ENCODE measurements around the gene APOBEC3A. TPM values are rescaled to one million over a fixed set of nuclear protein-coding genes. Genes with fewer than 3 reads are reported as not detected.

The APOBEC3A gene
- total and polyA plus RNA-seq, 2 of the 4 experiments (the other 2 are of a cell fraction): not detected

- dilution Hi-C loops (cut with HindIII; ENCODE audit: low sequenced_read_pairs, unreplicated experiment): no loop called here
- Histone ChIP-seq H3K4me3 (ENCODE audit: insufficient read depth, low read depth, low read length) (no peak overlapping the region), H3K27me3 (ENCODE audit: control insufficient read depth, insufficient read depth, low read length) (peaks cover 40% of the 10 kb centered on the region), H2BK20ac (ENCODE audit: low read depth, low read length) (no peak overlapping the region), H3K9ac (ENCODE audit: low read depth, low read length) (no peak overlapping the region), H2BK120ac (ENCODE audit: low read depth, low read length) (no peak overlapping the region), H3K18ac (ENCODE audit: low read depth, low read length) (no peak overlapping the region), H3K4ac (ENCODE audit: low read depth, low read length) (no peak overlapping the region), H2BK5ac (ENCODE audit: low read depth, low read length, poor library complexity, severe bottlenecking) (no peak overlapping the region), H3K23ac (ENCODE audit: low read depth, low read length) (no peak overlapping the region), H3K27ac (ENCODE audit: insufficient read depth, low read length) (no peak overlapping the region), H3K56ac (ENCODE audit: extremely low read depth, insufficient read depth, low read length) (no peak overlapping the region), H3K36me3 (ENCODE audit: control insufficient read depth, insufficient read depth, low read length) (no peaks in the 10 kb centered on the region), H3K4me1 (ENCODE audit: control insufficient read depth, insufficient read depth, low read length) (no peaks in the 10 kb centered on the region), H3K79me1 (ENCODE audit: low read depth in 1 of 2, low read length in 2 of 2) (no peaks in the 10 kb centered on the region), H4K8ac (ENCODE audit: low read depth in 2 of 2, low read length in 2 of 2) (no peak overlapping the region), H2BK15ac (ENCODE audit: low read depth, low read length) (no peak overlapping the region), H4K20me1 (ENCODE audit: insufficient read depth, low read length) (no peaks in the 10 kb centered on the region; the same call in 1 of the 2 replicates), H3K4me2 (ENCODE audit: low read depth, low read length) (no peak overlapping the region), H3K14ac (replicated peaks; ENCODE audit: low read depth, low read length) (no peak overlapping the region), H3K9me3 (ENCODE audit: control insufficient read depth, insufficient read depth, low read length) (no peaks in the 10 kb centered on the region; the same call in 1 of the 2 replicates), H2AFZ (replicated peaks; ENCODE audit: low read length, poor library complexity) (no peak overlapping the region), H4K91ac (ENCODE audit: insufficient read depth, low read depth, low read length) (no peak overlapping the region), H3K9me1 (ENCODE audit: insufficient read depth, low read length) (no peaks in the 10 kb centered on the region; the same call in 1 of the 2 replicates), H2AK5ac (ENCODE audit: low read depth, low read length) (no peak overlapping the region), H2AK9ac (replicated peaks; ENCODE audit: low read depth, low read length, poor library complexity) (no peak overlapping the region), H4K5ac (ENCODE audit: low read depth, low read length) (no peak overlapping the region)
- ATAC-seq (ENCODE audit: low read depth) (no peak), DNase-seq (no peak)
- 82% methylated on average over 4 of the region's 13 CpGs; no CpG with 5 or more reads in 1 of the 2 experiments for WGBS, 2 experiments (ENCODE audit: extremely low coverage in 2 of 2, insufficient read length in 1 of 2)
- intact Hi-C loops (cut with micrococcal nuclease): no loop called here
- ChIA-PET CTCF (no interaction called here), POLR2A (ENCODE audit: unreplicated experiment) (no interaction called here)
- in situ Hi-C loops (cut with MboI; ENCODE audit: low sequenced_read_pairs): no loop called here
- TF ChIP-seq MAZ (IDR thresholded peaks at IDR 0.05; ENCODE audit: borderline replicate concordance, low read depth, low read length) (no peak), FOS (IDR thresholded peaks at IDR 0.05; ENCODE audit: low read depth, low read length) (no peak), RAD21 (IDR thresholded peaks at IDR 0.05; ENCODE audit: low read length) (no peak), NFE2L2 (IDR thresholded peaks at IDR 0.05; ENCODE audit: low read depth, low read length) (no peak), MAFK (IDR thresholded peaks at IDR 0.05; ENCODE audit: low read depth, low read length) (no peak), CHD1 (IDR thresholded peaks at IDR 0.05; ENCODE audit: low read depth, low read length) (no peak), BHLHE40 (IDR thresholded peaks at IDR 0.05; ENCODE audit: low read depth, low read length) (no peak), RCOR1 (IDR thresholded peaks at IDR 0.05; ENCODE audit: insufficient replicate concordance, low read length) (no peak), POLR2A (IDR thresholded peaks at IDR 0.05; ENCODE audit: low read depth, low read length) (no peak), RFX5 (IDR thresholded peaks at IDR 0.05; ENCODE audit: low read depth, low read length) (no peak), CTCF (conservative IDR thresholded peaks at IDR 0.05; ENCODE audit: low read depth, low read length) (no peak), USF2 (IDR thresholded peaks at IDR 0.05; ENCODE audit: low read depth, low read length) (no peak), CEBPB (IDR thresholded peaks at IDR 0.05; ENCODE audit: low read depth, low read length) (no peak), SMC3 (IDR thresholded peaks at IDR 0.05; ENCODE audit: low read depth, low read length) (no peak), MXI1 (IDR thresholded peaks at IDR 0.05; ENCODE audit: borderline replicate concordance, low read depth, low read length) (no peak), ELK1 (IDR thresholded peaks at IDR 0.05; ENCODE audit: borderline replicate concordance, low read depth, low read length) (no peak)
- no TSS peak for BruUV-seq (replicated peaks)
These were observed 21.8 kb upstream of the APOBEC3A start for GRCh38 chr22:38935616-38936015.
